ENCODE results near the gene RETREG3. TPM values are rescaled to one million over a fixed set of nuclear protein-coding genes. Genes with fewer than 3 reads are reported as not detected.
"Not testable (repeated sequence)": the region's sequence is repeated elsewhere in the genome, so short reads cannot be mapped to it uniquely, and the experiment has no call there.

The RETREG3 gene
- total RNA-seq, 2 experiments from 2014 or later = 33.5 to 50.5 TPM

DNA sequence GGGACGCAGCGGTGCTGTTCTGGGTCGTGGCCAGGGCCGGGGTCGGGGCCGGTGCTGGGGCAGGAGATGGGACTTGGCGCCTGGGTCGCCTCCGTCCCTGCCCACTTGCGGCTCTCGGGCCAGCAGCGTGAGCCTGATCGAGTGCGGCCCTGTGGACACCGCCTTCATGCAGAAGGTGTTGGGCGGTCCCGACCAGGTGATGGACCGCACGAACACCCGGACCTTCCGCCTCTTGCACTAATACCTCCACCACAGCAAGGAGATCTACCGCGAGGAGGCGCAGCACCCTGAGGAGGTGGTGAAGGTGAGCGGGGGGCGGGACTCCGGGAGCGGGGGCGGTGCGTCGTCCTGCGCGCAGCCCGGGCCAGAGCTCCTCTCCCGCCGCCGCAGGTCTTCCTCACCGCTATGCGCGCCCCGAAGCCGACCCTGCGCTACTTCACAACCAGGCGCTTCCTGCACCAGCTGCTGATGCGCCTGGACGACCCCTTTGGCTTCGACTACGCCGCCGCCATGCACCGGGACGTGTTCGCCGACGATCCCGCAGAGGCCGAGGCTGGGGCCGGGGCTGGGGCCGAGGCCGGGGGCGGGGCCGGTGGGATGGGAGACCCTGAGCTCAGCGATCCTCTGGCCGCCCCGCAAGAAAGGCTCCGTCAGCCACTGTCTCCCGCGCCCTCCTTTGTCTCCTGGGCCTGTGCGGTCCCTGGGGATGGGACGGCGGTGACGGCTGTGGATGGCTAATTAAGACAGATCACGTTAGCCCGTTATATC lies 60.9 kb downstream of the RETREG3 start:
- H3K9me3 ChIP-seq (ENCODE audit: low read length) = no peaks in the 10 kb centered on the region
- ChIA-PET CTCF (ENCODE audit: unreplicated experiment) (interaction anchor here (0.6 to 1.0 kb wide), 2 partner anchors 21 to 318 kb away, joined by 3 read pairs; no protein-coding TSS in a partner anchor), POLR2A (no interaction called here)
- peaks cover 8% of the 10 kb centered on the region for H3K4me1 ChIP-seq (ENCODE audit: insufficient read depth, low read length, poor library complexity, severe bottlenecking)
- DNase-seq (ENCODE audit: low spot score) = peak; percentile 84
- H4K20me1 ChIP-seq (ENCODE audit: insufficient read depth, low read length) = no peaks in the 10 kb centered on the region
- peaks cover 5% of the 10 kb centered on the region; the same call in 1 of the 2 replicates for H3K36me3 ChIP-seq (ENCODE audit: insufficient read depth, low read length)
- H2AFZ ChIP-seq (ENCODE audit: low read length) = no peak overlapping the region
- no peak for TF ChIP-seq EZH2phosphoT487 (IDR thresholded peaks at IDR 0.05; ENCODE audit: borderline replicate concordance, low read depth, low read length)
- TF ChIP-seq, protein P1, sequence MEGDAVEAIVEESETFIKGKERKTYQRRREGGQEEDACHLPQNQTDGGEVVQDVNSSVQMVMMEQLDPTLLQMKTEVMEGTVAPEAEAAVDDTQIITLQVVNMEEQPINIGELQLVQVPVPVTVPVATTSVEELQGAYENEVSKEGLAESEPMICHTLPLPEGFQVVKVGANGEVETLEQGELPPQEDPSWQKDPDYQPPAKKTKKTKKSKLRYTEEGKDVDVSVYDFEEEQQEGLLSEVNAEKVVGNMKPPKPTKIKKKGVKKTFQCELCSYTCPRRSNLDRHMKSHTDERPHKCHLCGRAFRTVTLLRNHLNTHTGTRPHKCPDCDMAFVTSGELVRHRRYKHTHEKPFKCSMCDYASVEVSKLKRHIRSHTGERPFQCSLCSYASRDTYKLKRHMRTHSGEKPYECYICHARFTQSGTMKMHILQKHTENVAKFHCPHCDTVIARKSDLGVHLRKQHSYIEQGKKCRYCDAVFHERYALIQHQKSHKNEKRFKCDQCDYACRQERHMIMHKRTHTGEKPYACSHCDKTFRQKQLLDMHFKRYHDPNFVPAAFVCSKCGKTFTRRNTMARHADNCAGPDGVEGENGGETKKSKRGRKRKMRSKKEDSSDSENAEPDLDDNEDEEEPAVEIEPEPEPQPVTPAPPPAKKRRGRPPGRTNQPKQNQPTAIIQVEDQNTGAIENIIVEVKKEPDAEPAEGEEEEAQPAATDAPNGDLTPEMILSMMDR (conservative IDR thresholded peaks at IDR 0.05; ENCODE audit: low read length) = peak; percentile 77
- no peaks in the 10 kb centered on the region for H3K9me2 ChIP-seq (ENCODE audit: insufficient read depth, low read length)
- no peak overlapping the region for H3K27ac ChIP-seq (ENCODE audit: low read depth, low read length, poor library complexity, severe bottlenecking)
- H3K79me2 ChIP-seq (ENCODE audit: insufficient read depth, low read depth, low read length) = no peaks in the 10 kb centered on the region
- H3K4me2 ChIP-seq (ENCODE audit: low read length) = peak overlapping the region; percentile 57
- intact Hi-C loops (cut with micrococcal nuclease; ENCODE audit: unreplicated experiment) = loop anchor here (2.0 kb wide), 1 partner anchor 29 kb away; the partner anchor contains the start of gene PSMC3IP
- BruUV-seq (replicated peaks) = no TSS peak
- peak overlapping the region; percentile 48 for H3K4me3 ChIP-seq (ENCODE audit: low read depth, low read length, poor library complexity, severe bottlenecking)

GRCh38 chr17:42547698-42548069 lies 61.5 kb downstream of the RETREG3 start:
- intact Hi-C loops (cut with micrococcal nuclease; ENCODE audit: unreplicated experiment) = loop anchor here (2.0 kb wide), 1 partner anchor 29 kb away; the partner anchor contains the start of gene PSMC3IP
- TF ChIP-seq, protein P1 (conservative IDR thresholded peaks at IDR 0.05; ENCODE audit: low read length) = no peak
- TF ChIP-seq EZH2phosphoT487 (IDR thresholded peaks at IDR 0.05; ENCODE audit: borderline replicate concordance, low read depth, low read length) = no peak

DNA sequence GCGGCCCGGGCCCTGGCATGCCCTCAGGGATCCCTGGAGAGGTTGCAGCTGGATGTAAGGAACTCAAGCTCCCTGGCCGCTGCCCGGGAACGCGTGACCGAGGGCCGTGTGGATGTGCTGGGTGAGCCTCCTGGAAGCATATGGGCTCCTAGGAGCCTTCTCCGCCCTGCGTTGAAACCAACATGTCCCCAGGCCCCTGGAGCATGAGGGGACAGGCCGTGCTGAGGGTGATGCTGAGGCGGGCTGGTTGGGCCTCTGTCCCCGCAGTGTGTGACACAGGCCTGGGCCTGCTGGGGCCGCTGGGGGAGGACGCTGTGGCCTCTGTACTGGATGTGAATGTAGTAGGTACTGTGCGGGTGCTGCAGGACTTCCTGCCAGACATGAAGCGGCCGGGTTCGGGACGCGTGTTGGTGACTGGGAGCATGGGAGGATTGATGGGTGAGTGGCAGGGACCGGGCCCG lies 62.1 kb downstream of the RETREG3 start:
- no TSS peak for BruUV-seq (replicated peaks)
- H3K27ac ChIP-seq (ENCODE audit: low read depth, low read length, poor library complexity, severe bottlenecking) = no peak overlapping the region
- no peaks in the 10 kb centered on the region for H3K79me2 ChIP-seq (ENCODE audit: insufficient read depth, low read depth, low read length)
- H3K4me2 ChIP-seq (ENCODE audit: low read length) = no peak overlapping the region
- no peak overlapping the region for H2AFZ ChIP-seq (ENCODE audit: low read length)
- intact Hi-C loops (cut with micrococcal nuclease; ENCODE audit: unreplicated experiment) = no loop called here
- TF ChIP-seq EZH2phosphoT487 (IDR thresholded peaks at IDR 0.05; ENCODE audit: borderline replicate concordance, low read depth, low read length) = no peak
- TF ChIP-seq, protein P1 (conservative IDR thresholded peaks at IDR 0.05; ENCODE audit: low read length) = no peak
- ChIA-PET CTCF (ENCODE audit: unreplicated experiment) (no interaction called here), POLR2A (no interaction called here)
- H3K4me1 ChIP-seq (ENCODE audit: insufficient read depth, low read length, poor library complexity, severe bottlenecking) = peaks cover 8% of the 10 kb centered on the region
- H3K4me3 ChIP-seq (ENCODE audit: low read depth, low read length, poor library complexity, severe bottlenecking) = no peak overlapping the region
- peaks cover 7% of the 10 kb centered on the region; the same call in 1 of the 2 replicates for H3K36me3 ChIP-seq (ENCODE audit: insufficient read depth, low read length)
- H3K9me3 ChIP-seq (ENCODE audit: low read length) = no peaks in the 10 kb centered on the region
- no peaks in the 10 kb centered on the region for H3K9me2 ChIP-seq (ENCODE audit: insufficient read depth, low read length)
- no peak for DNase-seq (ENCODE audit: low spot score)
- H4K20me1 ChIP-seq (ENCODE audit: insufficient read depth, low read length) = no peaks in the 10 kb centered on the region

More at GRCh38 chr17:42547698-42548069, 61.5 kb downstream of the RETREG3 start:
- Histone ChIP-seq H2AFZ (ENCODE audit: low read length) (no peak overlapping the region), H3K9me2 (ENCODE audit: insufficient read depth, low read length) (no peaks in the 10 kb centered on the region), H3K4me3 (ENCODE audit: low read depth, low read length, poor library complexity, severe bottlenecking) (peak overlapping the region; percentile 48), H3K4me1 (ENCODE audit: insufficient read depth, low read length, poor library complexity, severe bottlenecking) (peaks cover 8% of the 10 kb centered on the region), H4K20me1 (ENCODE audit: insufficient read depth, low read length) (no peaks in the 10 kb centered on the region), H3K4me2 (ENCODE audit: low read length) (peak overlapping the region; percentile 57), H3K79me2 (ENCODE audit: insufficient read depth, low read depth, low read length) (no peaks in the 10 kb centered on the region), H3K9me3 (ENCODE audit: low read length) (no peaks in the 10 kb centered on the region), H3K36me3 (ENCODE audit: insufficient read depth, low read length) (peaks cover 7% of the 10 kb centered on the region; the same call in 1 of the 2 replicates), H3K27ac (ENCODE audit: low read depth, low read length, poor library complexity, severe bottlenecking) (no peak overlapping the region)
- ChIA-PET POLR2A (no interaction called here), CTCF (ENCODE audit: unreplicated experiment) (interaction anchor here (0.6 to 1.0 kb wide), 2 partner anchors 20 to 318 kb away, joined by 3 read pairs; no protein-coding TSS in a partner anchor)
- DNase-seq (ENCODE audit: low spot score) = no peak
- BruUV-seq (replicated peaks) = no TSS peak

DNA sequence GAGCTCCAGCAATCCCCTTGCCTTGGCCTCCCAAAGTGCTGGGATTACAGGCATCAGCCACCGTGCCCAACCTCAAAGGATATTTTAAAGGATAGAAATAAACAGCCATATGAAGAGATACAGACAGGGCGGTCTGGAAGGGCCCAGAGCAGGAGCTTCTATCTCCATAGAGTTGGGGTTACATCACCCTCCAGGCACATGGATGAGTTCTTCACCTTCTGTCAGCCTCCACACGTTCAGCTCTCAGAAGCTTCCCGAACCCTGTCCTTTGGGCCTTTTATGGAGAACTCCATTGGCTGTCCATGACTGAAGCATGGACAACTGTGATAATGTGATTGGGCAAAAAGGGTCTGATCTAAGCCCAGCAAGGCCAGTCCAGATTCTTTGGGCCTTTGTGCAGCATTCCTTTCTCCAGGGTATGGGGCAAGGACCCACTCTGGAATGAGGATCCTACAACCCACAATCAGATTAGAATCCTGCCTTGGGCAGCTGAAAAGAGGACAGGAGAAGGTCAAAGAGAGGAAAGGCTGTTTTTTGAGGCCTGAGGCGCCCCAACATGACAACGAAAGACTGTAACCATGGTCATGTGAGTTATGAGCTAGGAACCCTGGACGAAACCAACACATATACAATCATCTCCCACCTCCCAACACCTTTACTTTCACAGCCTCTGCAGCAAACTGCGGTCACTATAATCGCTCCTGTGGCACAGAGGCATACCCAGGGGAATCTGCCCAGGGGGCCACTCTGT lies 63.2 kb downstream of the RETREG3 start:
- H4K20me1 ChIP-seq (ENCODE audit: insufficient read depth, low read length); H3K9me2 ChIP-seq (ENCODE audit: insufficient read depth, low read length); H3K9me3 ChIP-seq (ENCODE audit: low read length); BruUV-seq (replicated peaks); H3K27ac ChIP-seq (ENCODE audit: low read depth, low read length, poor library complexity, severe bottlenecking); H3K4me3 ChIP-seq (ENCODE audit: low read depth, low read length, poor library complexity, severe bottlenecking); H3K36me3 ChIP-seq (ENCODE audit: insufficient read depth, low read length); DNase-seq (ENCODE audit: low spot score); H3K79me2 ChIP-seq (ENCODE audit: insufficient read depth, low read depth, low read length); H3K4me2 ChIP-seq (ENCODE audit: low read length); CTCF ChIA-PET (ENCODE audit: unreplicated experiment); POLR2A ChIA-PET; H3K4me1 ChIP-seq (ENCODE audit: insufficient read depth, low read length, poor library complexity, severe bottlenecking); H2AFZ ChIP-seq (ENCODE audit: low read length); intact Hi-C loops (cut with micrococcal nuclease; ENCODE audit: unreplicated experiment): not testable (repeated sequence)

Measured in OCI-LY7 (cell line).